Caco-2 (cell line): ENCODE measurements around the gene NPFFR1. TPM values are rescaled to one million over a fixed set of nuclear protein-coding genes. Genes with fewer than 3 reads are reported as not detected.

ENCODE experiments used
- BruUV-seq: library from RNA; stranded (reverse); fragments of 400-500 nt; replicated peaks from 2 replicates; lab custom pipeline; 2021; lab: Mats Ljungman, UMichigan
- CTCF ChIA-PET: fragments of 300-600 bp; sonication (Branson Sonifier 250); formaldehyde crosslinking; loops from one replicate; lab custom pipeline; 2022; ENCODE audit warnings: antibody characterized with exemption; lab: Charles Lee
- POLR2A ChIA-PET: fragments of 300-600 bp; sonication (Branson Sonifier 250); formaldehyde crosslinking; loops from one replicate; lab custom pipeline; 2022; ENCODE audit warnings: antibody characterized with exemption; lab: Charles Lee
- DNase-seq, 2 experiments: peaks; one replicate each; pipeline versions ENCODE4 v3.0.0 to v3.0.0-alpha.2; 2020 to 2022
- H3K27me3 ChIP-seq: replicated peaks from 2 replicates; pipeline ENCODE4 v1.6.0; 2011; ENCODE audit warnings: low read length; ENCODE audit not compliant: control insufficient read depth, insufficient read depth
- H3K36me3 ChIP-seq: 2 replicates; pipeline ENCODE4 v1.5.1; 2011; ENCODE audit warnings: low read length; ENCODE audit not compliant: control insufficient read depth, insufficient read depth
- H3K4me1 ChIP-seq: fragments of 250-450 bp; sonication (Bioruptor Pico); 2 replicates; pipeline ENCODE4 v1.5.1; 2020; ENCODE audit warnings: mild to moderate bottlenecking
- H3K4me3 ChIP-seq: 2 replicates; pipeline ENCODE4 v1.5.1; 2011; ENCODE audit warnings: low read depth, mild to moderate bottlenecking, control low read depth, low read length
- H3K9me3 ChIP-seq: fragments of 250-450 bp; sonication (Bioruptor Pico); 2 replicates; pipeline ENCODE4 v1.5.1; 2020; ENCODE audit warnings: mild to moderate bottlenecking, moderate library complexity
- H3K27ac Mint-ChIP-seq: one replicate; pipeline ENCODE4 v1.8.0; 2022; ENCODE audit warnings: mixed read lengths; ENCODE audit not compliant: unreplicated experiment
- H3K27me3 Mint-ChIP-seq: one replicate; pipeline ENCODE4 v1.8.0; 2022; ENCODE audit warnings: mixed read lengths; ENCODE audit not compliant: insufficient read depth, unreplicated experiment
- H3K36me3 Mint-ChIP-seq: one replicate; pipeline ENCODE4 v1.8.0; 2022; ENCODE audit warnings: mild to moderate bottlenecking, mixed read lengths; ENCODE audit not compliant: insufficient read depth, unreplicated experiment
- H3K4me1 Mint-ChIP-seq: one replicate; pipeline ENCODE4 v1.8.0; 2022; ENCODE audit warnings: low read depth, mixed read lengths; ENCODE audit not compliant: unreplicated experiment
- H3K4me3 Mint-ChIP-seq: one replicate; pipeline ENCODE4 v1.8.0; 2022; ENCODE audit warnings: mild to moderate bottlenecking, moderate library complexity, mixed read lengths; ENCODE audit not compliant: unreplicated experiment
- H3K9me3 Mint-ChIP-seq: one replicate; pipeline ENCODE4 v1.8.0; 2022; ENCODE audit warnings: mixed read lengths; ENCODE audit not compliant: unreplicated experiment
- intact Hi-C: fragments of 100-400 bp; cut with micrococcal nuclease; formaldehyde crosslinking; loops from one replicate; pipeline ENCODE4 v1.10.0; 2022; ENCODE audit not compliant: unreplicated experiment
- total RNA-seq: library from RNA; stranded (reverse); gene quantifications from 2 replicates; pipeline ENCODE4 v1.2.3, GENCODE V29; 2022
- TF ChIP-seq, protein P1 (sequence below), 2 experiments: fragments of 200-600 bp in 1 of 2; IDR thresholded peaks; 1 replicate in 1 of 2; 2 replicates in 1 of 2; pipeline versions ENCODE4 v1.5.1 to v1.8.0; 2011 to 2022; ENCODE audit warnings: antibody characterized with exemption in 1 of 2, control low read depth in 1 of 2, inconsistent platforms in 1 of 2, low read depth in 1 of 2, low read length in 1 of 2, mild to moderate bottlenecking in 1 of 2, moderate library complexity in 1 of 2; ENCODE audit not compliant: insufficient read depth in 1 of 2, severe bottlenecking in 1 of 2, unreplicated experiment in 1 of 2

Gene NPFFR1
- total RNA-seq, 1 experiment from 2014 or later: not detected

DNA sequence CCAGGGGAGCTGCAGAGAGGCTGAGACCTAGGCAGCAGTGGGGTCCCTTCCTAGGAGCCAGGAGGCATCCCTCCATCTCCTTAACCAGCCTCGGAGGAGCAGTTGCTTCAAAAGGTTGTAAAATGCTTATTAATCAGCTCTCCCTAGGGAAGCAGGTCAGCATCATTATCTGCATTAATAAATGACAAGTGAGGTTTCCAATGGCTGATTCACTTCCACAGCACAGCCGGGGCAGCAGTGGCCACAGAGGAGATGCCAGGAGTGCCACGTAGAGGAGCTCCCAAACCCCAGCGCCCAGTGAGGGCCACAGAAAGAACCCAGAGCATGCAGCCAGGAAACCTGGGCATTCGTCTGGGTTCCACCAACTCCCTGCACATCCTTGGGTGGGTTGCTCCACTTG lies 8.2 kb upstream of the NPFFR1 start:
- no peak overlapping the region for H3K4me3 Mint-ChIP-seq
- no peaks in the 10 kb centered on the region for H3K36me3 Mint-ChIP-seq
- H3K4me1 Mint-ChIP-seq: peaks cover 8% of the 10 kb centered on the region
- ChIA-PET POLR2A (no interaction called here), CTCF (interaction anchor here (2.3 kb wide), 1 partner anchor 27 kb away, joined by 10 read pairs; no protein-coding TSS in a partner anchor)
- no peaks in the 10 kb centered on the region for H3K9me3 ChIP-seq
- no peaks in the 10 kb centered on the region for H3K36me3 ChIP-seq
- H3K4me3 ChIP-seq: no peak overlapping the region
- H3K4me1 ChIP-seq: peaks cover 13% of the 10 kb centered on the region
- no peak for DNase-seq
- no peaks in the 10 kb centered on the region for H3K27me3 Mint-ChIP-seq
- intact Hi-C loops: no loop called here
- no TSS peak for BruUV-seq
- no peak overlapping the region for H3K27ac Mint-ChIP-seq
- H3K9me3 Mint-ChIP-seq: no peaks in the 10 kb centered on the region
- H3K27me3 ChIP-seq: no peaks in the 10 kb centered on the region
- TF ChIP-seq, protein P1, sequence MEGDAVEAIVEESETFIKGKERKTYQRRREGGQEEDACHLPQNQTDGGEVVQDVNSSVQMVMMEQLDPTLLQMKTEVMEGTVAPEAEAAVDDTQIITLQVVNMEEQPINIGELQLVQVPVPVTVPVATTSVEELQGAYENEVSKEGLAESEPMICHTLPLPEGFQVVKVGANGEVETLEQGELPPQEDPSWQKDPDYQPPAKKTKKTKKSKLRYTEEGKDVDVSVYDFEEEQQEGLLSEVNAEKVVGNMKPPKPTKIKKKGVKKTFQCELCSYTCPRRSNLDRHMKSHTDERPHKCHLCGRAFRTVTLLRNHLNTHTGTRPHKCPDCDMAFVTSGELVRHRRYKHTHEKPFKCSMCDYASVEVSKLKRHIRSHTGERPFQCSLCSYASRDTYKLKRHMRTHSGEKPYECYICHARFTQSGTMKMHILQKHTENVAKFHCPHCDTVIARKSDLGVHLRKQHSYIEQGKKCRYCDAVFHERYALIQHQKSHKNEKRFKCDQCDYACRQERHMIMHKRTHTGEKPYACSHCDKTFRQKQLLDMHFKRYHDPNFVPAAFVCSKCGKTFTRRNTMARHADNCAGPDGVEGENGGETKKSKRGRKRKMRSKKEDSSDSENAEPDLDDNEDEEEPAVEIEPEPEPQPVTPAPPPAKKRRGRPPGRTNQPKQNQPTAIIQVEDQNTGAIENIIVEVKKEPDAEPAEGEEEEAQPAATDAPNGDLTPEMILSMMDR (IDR thresholded peaks at IDR 0.05; ENCODE audit: insufficient read depth in 1 of 2, low read depth in 1 of 2, low read length in 1 of 2, severe bottlenecking in 1 of 2, unreplicated experiment in 1 of 2): no peak

DNA sequence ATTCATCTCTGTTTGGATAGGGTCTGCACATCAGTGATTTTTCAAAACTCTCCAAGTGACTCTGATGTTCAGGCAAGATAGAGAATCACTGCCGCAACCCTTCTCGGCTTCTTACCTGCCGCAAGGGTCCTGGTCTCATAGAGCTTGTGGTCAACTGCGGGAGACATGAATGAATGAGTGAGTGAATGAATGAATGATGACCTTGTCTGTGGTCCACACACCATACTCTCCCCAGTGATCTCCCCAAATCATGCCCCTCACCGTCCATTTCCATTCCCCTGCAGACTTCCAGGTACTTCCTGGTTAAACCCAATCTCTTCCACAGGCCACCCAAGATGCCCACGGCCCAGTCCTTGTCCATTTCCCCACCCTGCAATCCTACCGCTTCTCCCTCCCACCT lies 5.9 kb upstream of the NPFFR1 start:
- CTCF ChIA-PET: interaction anchor here (1.7 kb wide), 1 partner anchor 25 kb away, joined by 4 read pairs; no protein-coding TSS in a partner anchor
- BruUV-seq: no TSS peak
- TF ChIP-seq, protein P1 (IDR thresholded peaks at IDR 0.05; ENCODE audit: insufficient read depth in 1 of 2, low read depth in 1 of 2, low read length in 1 of 2, severe bottlenecking in 1 of 2, unreplicated experiment in 1 of 2): no peak

DNA sequence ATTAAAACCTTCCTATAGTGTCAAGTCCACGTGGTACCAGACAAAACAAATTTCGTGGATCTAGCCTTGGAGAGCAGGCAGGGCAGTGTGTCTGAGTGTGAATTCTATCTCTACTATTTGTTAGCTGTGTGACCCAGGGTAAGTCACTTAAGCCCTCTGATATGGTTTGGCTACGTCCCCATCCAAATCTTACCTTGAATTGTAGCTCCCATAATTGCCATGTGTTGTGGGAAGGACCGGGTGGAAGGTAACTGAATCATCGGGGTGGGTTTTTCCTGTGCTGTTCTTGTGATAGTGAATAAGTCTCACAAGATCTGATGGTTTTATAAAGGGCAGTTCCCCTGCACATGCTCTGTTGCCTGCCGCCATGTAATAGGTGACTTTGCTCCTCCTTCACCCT lies 2.8 kb upstream of the NPFFR1 start:
- TF ChIP-seq, protein P1 (IDR thresholded peaks at IDR 0.05; ENCODE audit: insufficient read depth in 1 of 2, low read depth in 1 of 2, low read length in 1 of 2, severe bottlenecking in 1 of 2, unreplicated experiment in 1 of 2): no peak
- BruUV-seq: no TSS peak
- peaks cover 8% of the 10 kb centered on the region for H3K27me3 Mint-ChIP-seq
- H3K36me3 Mint-ChIP-seq: no peaks in the 10 kb centered on the region
- H3K9me3 Mint-ChIP-seq: no peaks in the 10 kb centered on the region
- Histone ChIP-seq H3K9me3 (no peaks in the 10 kb centered on the region; the same call in 1 of the 2 replicates), H3K4me1 (peaks cover 13% of the 10 kb centered on the region), H3K36me3 (no peaks in the 10 kb centered on the region), H3K4me3 (no peak overlapping the region), H3K27me3 (no peaks in the 10 kb centered on the region)
- H3K4me1 Mint-ChIP-seq: peaks cover 8% of the 10 kb centered on the region
- CTCF ChIA-PET: no interaction called here
- no peak for DNase-seq
- POLR2A ChIA-PET: no interaction called here
- intact Hi-C loops: no loop called here
- H3K27ac Mint-ChIP-seq: no peak overlapping the region
- no peak overlapping the region for H3K4me3 Mint-ChIP-seq

More for the DNA sequence above, 5.9 kb upstream of the NPFFR1 start:
- Mint-ChIP-seq H3K27ac (peak overlapping the region; percentile 68), H3K36me3 (no peaks in the 10 kb centered on the region), H3K27me3 (no peaks in the 10 kb centered on the region), H3K4me1 (peaks cover 8% of the 10 kb centered on the region), H3K9me3 (no peaks in the 10 kb centered on the region), H3K4me3 (no peak overlapping the region)
- Histone ChIP-seq H3K9me3 (no peaks in the 10 kb centered on the region; the same call in 1 of the 2 replicates), H3K36me3 (no peaks in the 10 kb centered on the region), H3K4me3 (no peak overlapping the region), H3K27me3 (no peaks in the 10 kb centered on the region), H3K4me1 (peaks cover 13% of the 10 kb centered on the region)
- POLR2A ChIA-PET: no interaction called here
- intact Hi-C loops: loop anchor here (1.0 kb wide), 1 partner anchor 56 kb away; the partner anchor contains the start of gene PPA1
- DNase-seq: no peak
